Measurements from ENCODE around the gene SUN1. TPM values are rescaled to one million over a fixed set of nuclear protein-coding genes. Genes with fewer than 3 reads are reported as not detected.
"Not testable (repeated sequence)": the region's sequence is repeated elsewhere in the genome, so short reads cannot be mapped to it uniquely, and the experiment has no call there.

The SUN1 gene
- total and polyA plus RNA-seq, 5 experiments from 2014 or later, result 26.1 to 198 (median 37.5) TPM

DNA sequence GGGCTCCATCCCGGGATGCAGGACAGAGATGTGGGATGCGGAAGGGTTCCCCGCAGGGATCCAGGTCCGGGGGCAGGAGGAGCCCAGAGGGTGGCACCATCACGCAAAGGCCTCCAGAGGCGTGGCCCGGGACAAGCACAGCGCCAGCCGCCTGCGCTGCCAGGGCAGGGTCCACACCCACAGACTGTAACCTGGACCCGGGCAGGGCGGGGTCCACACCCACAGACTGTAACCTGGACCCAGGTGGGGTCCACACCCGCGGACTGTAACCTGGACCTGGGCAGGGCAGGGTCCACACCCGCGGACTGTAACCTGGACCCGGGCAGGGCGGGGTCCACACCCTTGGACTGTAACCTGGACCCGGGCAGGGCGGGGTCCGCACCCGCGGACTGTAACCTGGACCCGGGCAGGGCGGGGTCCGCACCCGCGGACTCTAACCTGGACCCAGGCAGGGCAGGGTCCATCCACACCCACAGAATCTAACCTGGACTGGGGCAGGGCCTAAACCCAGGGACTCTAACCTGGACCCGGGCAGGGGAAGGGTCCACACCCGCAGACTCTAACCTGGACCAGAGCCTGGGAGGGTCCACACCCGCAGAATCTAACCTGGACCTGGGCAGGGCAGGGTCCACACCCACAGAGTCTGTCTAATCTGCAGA lies 37.5 kb upstream of the SUN1 start:
- no peak for ATAC-seq
- H3K4me3 Mint-ChIP-seq, result no peak overlapping the region

DNA sequence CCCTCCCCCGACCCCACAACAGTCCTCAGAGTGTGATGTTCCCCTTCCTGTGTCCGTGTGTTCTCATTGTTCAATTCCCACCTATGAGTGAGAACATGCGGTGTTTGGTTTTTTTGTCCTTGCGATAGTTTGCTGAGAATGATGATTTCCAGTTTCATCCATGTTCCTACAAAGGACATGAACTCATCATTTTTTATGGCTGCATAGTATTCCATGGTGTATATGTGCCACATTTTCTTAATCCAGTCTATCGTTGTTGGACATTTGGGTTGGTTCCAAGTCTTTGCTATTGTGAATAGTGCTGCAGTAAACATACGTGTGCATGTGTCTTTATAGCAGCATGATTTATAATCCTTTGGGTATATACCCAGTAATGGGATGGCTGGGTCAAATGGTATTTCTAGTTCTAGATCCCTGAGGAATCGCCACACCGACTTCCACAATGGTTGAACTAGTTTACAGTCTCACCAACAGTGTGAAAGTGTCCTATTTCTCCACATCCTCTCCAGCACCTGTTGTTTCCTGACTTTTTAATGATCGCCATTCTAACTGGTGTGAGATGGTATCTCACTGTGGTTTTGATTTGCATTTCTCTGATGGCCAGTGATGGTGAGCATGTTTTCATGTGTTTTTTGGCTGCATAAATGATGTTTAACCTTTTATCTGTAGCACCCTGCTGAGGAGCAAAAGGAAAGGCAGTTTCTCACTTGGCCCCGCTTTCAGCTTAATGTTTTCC lies 35.7 kb upstream of the SUN1 start:
- H3K36me3 Mint-ChIP-seq, H3K4me1 Mint-ChIP-seq, POLR2A ChIA-PET, H3K4me3 Mint-ChIP-seq, ATAC-seq, DNase-seq, H3K27ac Mint-ChIP-seq, H3K27me3 Mint-ChIP-seq, H3K9me3 Mint-ChIP-seq: not testable (repeated sequence)

More for the DNA sequence above, 37.5 kb upstream of the SUN1 start:
- Mint-ChIP-seq H3K36me3 (peaks cover 0 to 6% (median 0%) of the 10 kb centered on the region in 3 donors), H3K27ac (no peak overlapping the region), H3K27me3 (no peaks in the 10 kb centered on the region), H3K9me3 (no peaks in the 10 kb centered on the region), H3K4me1 (peaks cover 0 to 1% (median 0%) of the 10 kb centered on the region in 4 donors)
- POLR2A ChIA-PET, result no interaction called here
- no peak for DNase-seq

GRCh38 chr7:798921-799470 lies 33.3 kb upstream of the SUN1 start:
- no peak overlapping the region for H3K4me3 Mint-ChIP-seq
- DNase-seq (no peak), ATAC-seq (no peak)
- H3K27ac Mint-ChIP-seq, result no peak overlapping the region
- H3K9me3 Mint-ChIP-seq, result peaks cover 0 to 2% (median 0%) of the 10 kb centered on the region in 9 donors
- POLR2A ChIA-PET, result interaction anchor here (0.6 to 1.2 kb wide), 2 partner anchors 17 to 127 kb away, joined by 3 read pairs; no protein-coding TSS in a partner anchor
- H3K4me1 Mint-ChIP-seq, result peaks cover 0 to 1% (median 0%) of the 10 kb centered on the region in 4 donors
- peaks cover 0 to 5% (median 0%) of the 10 kb centered on the region in 5 donors for H3K27me3 Mint-ChIP-seq
- H3K36me3 Mint-ChIP-seq, result peaks cover 0 to 6% (median 0%) of the 10 kb centered on the region in 3 donors

- Mint-ChIP-seq H3K4me3 (no peak overlapping the region), H3K9me3 (peaks cover 0 to 2% (median 0%) of the 10 kb centered on the region in 9 donors), H3K27me3 (peaks cover 0 to 5% (median 0%) of the 10 kb centered on the region in 5 donors), H3K4me1 (peaks cover 0 to 1% (median 0%) of the 10 kb centered on the region in 4 donors), H3K27ac (no peak overlapping the region), H3K36me3 (peaks cover 0 to 3% (median 0%) of the 10 kb centered on the region in 3 donors)
- ATAC-seq, result no peak
- POLR2A ChIA-PET, result interaction anchor here (0.7 kb wide), 1 partner anchor 410 kb away, joined by 3 read pairs; no protein-coding TSS in a partner anchor
- no peak for DNase-seq
Measured at GRCh38 chr7:800692-801091, 31.6 kb upstream of the SUN1 start.

GRCh38 chr7:801351-801750 lies 30.9 kb upstream of the SUN1 start:
- H3K27me3 Mint-ChIP-seq, H3K4me3 Mint-ChIP-seq, H3K27ac Mint-ChIP-seq, H3K36me3 Mint-ChIP-seq, H3K9me3 Mint-ChIP-seq, POLR2A ChIA-PET, ATAC-seq, H3K4me1 Mint-ChIP-seq, DNase-seq: not testable (repeated sequence)

DNA sequence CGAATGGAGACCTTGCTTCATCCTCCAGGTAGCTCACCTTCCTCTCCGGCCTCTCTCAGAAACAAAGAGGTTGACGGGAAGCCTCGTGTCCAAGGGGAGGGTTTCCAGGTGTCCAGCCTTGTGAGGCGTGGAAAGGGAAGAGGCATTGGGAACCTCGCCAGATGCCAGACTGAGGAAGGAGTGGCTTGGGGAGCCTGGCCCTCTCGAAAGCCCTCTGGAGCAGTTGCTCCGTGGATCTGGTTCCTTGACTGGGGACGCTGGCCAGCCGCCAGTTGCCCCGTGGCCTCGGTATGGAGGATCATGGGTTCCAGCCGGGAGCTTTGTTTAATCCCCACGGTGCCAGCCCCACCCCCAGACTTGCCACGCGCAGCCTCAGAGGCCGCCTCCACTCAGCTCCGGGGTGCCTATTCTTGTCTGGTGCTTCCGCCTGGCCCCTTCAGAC lies 30.3 kb upstream of the SUN1 start:
- H3K27me3 Mint-ChIP-seq, result peaks cover 0 to 5% (median 0%) of the 10 kb centered on the region in 5 donors
- POLR2A ChIA-PET, result no interaction called here
- DNase-seq (no peak), ATAC-seq (no peak)
- H3K4me3 Mint-ChIP-seq, result no peak overlapping the region
- peaks cover 0 to 2% (median 0%) of the 10 kb centered on the region in 9 donors for H3K9me3 Mint-ChIP-seq
- peaks cover 0 to 2% (median 0%) of the 10 kb centered on the region in 3 donors for H3K36me3 Mint-ChIP-seq
- peaks cover 0 to 1% (median 0%) of the 10 kb centered on the region in 4 donors for H3K4me1 Mint-ChIP-seq
- no peak overlapping the region for H3K27ac Mint-ChIP-seq

- Mint-ChIP-seq H3K4me3 (no peak overlapping the region), H3K9me3 (peaks cover 0 to 2% (median 0%) of the 10 kb centered on the region in 9 donors), H3K4me1 (no peaks in the 10 kb centered on the region), H3K36me3 (no peaks in the 10 kb centered on the region), H3K27ac (peak overlapping the region in 1 of 10 donors; percentile 40), H3K27me3 (peaks cover 0 to 5% (median 0%) of the 10 kb centered on the region in 5 donors)
- DNase-seq (no peak), ATAC-seq (no peak)
- POLR2A ChIA-PET, result no interaction called here
Measured at GRCh38 chr7:802500-803242, 29.6 kb upstream of the SUN1 start.

DNA sequence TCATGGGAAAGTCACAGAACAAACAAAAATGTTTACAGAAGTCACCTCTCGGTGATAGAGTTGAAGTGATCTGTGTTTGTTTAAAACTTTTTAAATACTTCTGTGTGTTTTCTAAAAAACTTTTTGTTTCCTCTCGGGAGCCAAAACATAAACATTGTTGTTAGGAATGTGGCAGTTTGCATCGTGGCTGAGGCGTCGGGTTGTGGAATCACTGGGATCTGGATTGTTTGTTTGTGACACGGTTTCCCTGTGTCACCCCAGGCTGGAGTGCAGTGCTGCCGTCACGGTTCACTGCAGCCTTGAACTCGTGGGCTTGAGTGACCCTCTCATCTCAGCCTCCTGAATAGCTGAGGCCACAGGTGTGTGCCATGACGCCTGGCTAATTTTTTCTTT lies 29.0 kb upstream of the SUN1 start:
- DNase-seq, result no peak
- peaks cover 0 to 5% (median 0%) of the 10 kb centered on the region in 9 donors for H3K9me3 Mint-ChIP-seq
- POLR2A ChIA-PET, result no interaction called here
- peak overlapping the region in 1 of 10 donors; percentile 40 for H3K27ac Mint-ChIP-seq
- H3K4me1 Mint-ChIP-seq, result no peaks in the 10 kb centered on the region
- ATAC-seq, result no peak
- no peak overlapping the region for H3K4me3 Mint-ChIP-seq
- H3K27me3 Mint-ChIP-seq, result peaks cover 0 to 5% (median 0%) of the 10 kb centered on the region in 5 donors
- H3K36me3 Mint-ChIP-seq, result no peaks in the 10 kb centered on the region

DNA sequence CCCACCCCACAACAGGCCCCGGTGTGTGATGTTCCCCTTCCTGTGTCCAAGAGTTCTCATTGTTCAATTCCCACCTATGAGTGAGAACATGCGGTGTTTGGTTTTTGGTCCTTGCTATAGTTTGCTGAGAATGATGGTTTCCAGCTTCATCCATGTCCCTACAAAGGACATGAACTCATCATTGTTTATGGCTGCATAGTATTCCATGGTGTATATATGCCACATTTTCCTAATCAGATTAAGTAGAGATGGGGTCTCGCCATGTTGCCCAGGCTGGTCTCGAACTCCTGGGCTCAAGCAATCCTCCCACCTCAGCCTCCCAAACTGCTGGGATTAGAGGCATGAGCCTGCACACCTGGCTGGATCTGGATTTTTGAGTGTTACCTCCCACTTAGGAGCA lies 28.5 kb upstream of the SUN1 start:
- H3K9me3 Mint-ChIP-seq, H3K36me3 Mint-ChIP-seq, POLR2A ChIA-PET, H3K4me1 Mint-ChIP-seq, ATAC-seq, DNase-seq, H3K27me3 Mint-ChIP-seq, H3K27ac Mint-ChIP-seq, H3K4me3 Mint-ChIP-seq: not testable (repeated sequence)

DNA sequence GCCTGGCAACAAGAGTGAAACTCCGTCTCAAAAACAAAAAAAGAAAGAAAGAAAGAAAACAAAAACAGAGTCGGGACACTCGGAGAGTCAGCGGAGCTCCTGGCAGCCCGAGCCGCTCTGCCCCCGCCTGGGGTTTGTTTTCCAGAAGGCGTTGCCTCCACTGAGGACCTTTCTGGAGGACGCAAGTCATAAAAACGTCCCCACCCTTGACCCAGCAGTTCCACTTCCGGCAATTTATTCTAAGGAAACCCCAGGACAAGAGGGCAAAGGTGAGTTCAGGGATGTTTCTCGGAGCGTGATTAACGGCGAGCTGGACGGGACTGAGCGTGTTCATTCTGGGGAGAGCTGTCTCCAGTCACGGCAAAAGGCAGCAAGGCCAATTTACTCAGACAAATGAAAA lies 27.0 kb upstream of the SUN1 start:
- peaks cover 0 to 5% (median 0%) of the 10 kb centered on the region in 9 donors for H3K9me3 Mint-ChIP-seq
- no peaks in the 10 kb centered on the region for H3K36me3 Mint-ChIP-seq
- H3K4me1 Mint-ChIP-seq, result no peaks in the 10 kb centered on the region
- H3K4me3 Mint-ChIP-seq, result no peak overlapping the region
- no peak for DNase-seq
- H3K27me3 Mint-ChIP-seq, result peaks cover 0 to 5% (median 0%) of the 10 kb centered on the region in 5 donors
- ATAC-seq, result no peak
- POLR2A ChIA-PET, result interaction anchor here (0.7 to 1.3 kb wide), 2 partner anchors 12 to 93 kb away, joined by 3 read pairs; no protein-coding TSS in a partner anchor
- H3K27ac Mint-ChIP-seq, result no peak overlapping the region

- Mint-ChIP-seq H3K9me3 (no peaks in the 10 kb centered on the region), H3K4me1 (peaks cover 36 to 59% (median 56%) of the 10 kb centered on the region in 4 donors), H3K36me3 (peaks cover 0 to 7% (median 0%) of the 10 kb centered on the region in 3 donors), H3K27me3 (peaks cover 0 to 5% (median 0%) of the 10 kb centered on the region in 5 donors), H3K4me3 (peak overlapping the region; percentile 65 to 89 (median 88)), H3K27ac (peak overlapping the region; percentile 5 to 84 (median 42))
- DNase-seq, result peak in 5 of 10 donors; percentile 17 to 69 (median 24)
- no peak for ATAC-seq
- POLR2A ChIA-PET, result interaction anchor here (0.6 to 2.0 kb wide), 5 partner anchors 16 to 246 kb away, joined by 3 to 21 read pairs (median 3); partner anchors contain the start of genes GET4 and SUN1
Measured at GRCh38 chr7:815284-816216, 16.7 kb upstream of the SUN1 start.
